NCI-H2107 (cell line): ENCODE data around the gene ADAMTS7.
"Not testable (repeated sequence)": the region's sequence is repeated elsewhere in the genome, so short reads cannot be mapped to it uniquely, and the experiment has no call there.

Experiments used
- DNase-seq: peaks from one replicate; lab custom pipeline; 2025; lab: John Stamatoyannopoulos, UW

ADAMTS7 gene

GRCh38 chr15:78831229-78832207 lies 20.3 kb upstream of the ADAMTS7 start:
- no peak for DNase-seq

- no peak for DNase-seq
These were observed 19.4 kb upstream of the ADAMTS7 start for GRCh38 chr15:78830514-78831228.

DNA sequence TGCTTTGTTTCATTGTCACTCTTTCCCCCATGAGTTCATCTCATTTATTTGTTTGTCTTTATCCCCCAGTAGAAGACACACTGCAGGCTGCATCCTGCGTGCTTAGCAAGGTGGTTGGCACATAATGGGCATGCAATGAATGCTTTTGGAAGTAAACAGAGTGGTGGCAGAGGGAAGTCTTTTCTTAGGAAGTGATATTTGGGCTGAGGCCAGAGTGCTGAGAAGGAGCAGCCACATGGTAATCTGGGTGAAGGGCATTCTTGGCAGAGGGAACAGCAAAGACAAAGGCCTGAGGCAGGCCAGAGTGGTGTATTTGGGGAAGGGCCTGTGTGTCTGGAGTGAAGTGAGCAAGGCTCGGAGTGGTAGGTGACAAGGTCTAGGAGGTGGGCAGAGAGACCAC lies 17.7 kb upstream of the ADAMTS7 start:
- DNase-seq = no peak

DNA sequence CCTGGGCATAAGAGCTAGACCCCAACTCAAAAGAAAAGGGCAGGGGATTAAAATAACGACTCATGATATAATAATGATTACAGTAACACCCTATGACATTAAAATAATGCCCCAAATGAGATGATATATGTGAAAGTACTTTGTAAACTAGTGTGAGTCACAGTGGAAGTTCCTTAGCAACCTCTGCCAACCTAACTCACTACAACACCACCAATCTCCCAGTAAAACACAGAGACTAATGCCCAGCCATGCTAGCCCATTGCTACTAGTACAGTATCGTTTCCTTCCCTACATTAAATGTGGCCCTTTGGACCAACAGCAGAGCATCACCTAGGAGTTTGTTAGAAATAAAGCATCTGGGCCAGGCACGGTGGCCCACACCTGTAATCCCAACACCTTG lies 11.2 kb upstream of the ADAMTS7 start:
- no peak for DNase-seq

GRCh38 chr15:78811825-78812183 lies 540 bp upstream of the ADAMTS7 start:
- no peak for DNase-seq

DNA sequence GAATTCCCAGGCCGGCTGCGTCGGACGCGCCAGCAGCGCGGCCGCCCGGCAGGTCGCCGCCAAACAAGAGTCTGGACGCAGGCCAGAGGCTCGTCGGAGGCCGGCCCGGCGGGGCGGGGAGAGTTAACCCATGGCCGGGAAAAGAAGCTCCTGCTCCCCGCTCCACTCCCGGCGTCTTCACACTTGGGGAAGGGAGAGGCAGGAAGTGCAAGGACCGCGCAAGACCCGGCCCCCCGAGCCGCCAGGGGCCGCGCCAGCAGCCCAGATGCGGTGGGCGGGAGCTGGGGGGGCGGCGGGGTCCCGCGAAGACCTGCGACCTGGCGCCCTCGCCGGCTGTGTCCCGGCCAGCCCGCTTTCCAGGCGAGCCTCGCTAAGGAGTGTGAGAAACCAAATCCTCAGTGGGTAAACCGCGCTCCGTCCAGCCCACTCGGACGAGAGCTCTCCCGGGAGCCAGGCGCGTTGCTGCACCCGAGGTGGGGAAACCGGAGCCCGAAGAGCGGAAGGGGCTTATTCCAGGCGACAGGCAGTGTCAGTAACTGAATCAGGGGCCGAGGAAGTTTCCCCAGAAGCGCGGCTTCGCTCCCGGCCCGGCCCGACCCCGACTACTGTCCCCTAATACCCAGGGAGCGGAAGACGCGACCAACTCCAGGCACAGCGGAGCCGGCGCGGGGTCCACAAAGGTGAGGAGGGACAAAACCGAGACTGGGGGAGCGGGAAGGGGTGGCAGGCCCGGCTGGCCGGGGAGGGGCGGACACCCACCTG lies 721 bp downstream of the ADAMTS7 start:
- no peak for DNase-seq

DNA sequence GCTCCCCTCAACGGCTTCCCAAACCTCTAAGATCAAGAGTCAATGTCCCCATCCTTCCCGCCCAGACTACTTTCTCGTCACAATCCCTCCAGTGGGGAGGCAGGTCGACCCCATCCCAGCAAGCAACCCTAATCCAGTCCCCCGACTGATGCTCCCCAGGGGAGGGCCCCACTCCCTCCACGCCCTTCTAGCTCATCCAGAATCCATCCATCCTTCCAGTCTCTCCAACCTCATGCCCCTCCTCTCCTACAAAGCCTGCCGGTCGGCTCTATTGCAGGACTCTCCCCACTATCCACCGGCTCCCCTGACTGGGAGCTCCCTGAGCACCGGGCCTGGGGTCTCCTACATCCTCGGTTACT lies 1.3 kb downstream of the ADAMTS7 start:
- DNase-seq = no peak

DNA sequence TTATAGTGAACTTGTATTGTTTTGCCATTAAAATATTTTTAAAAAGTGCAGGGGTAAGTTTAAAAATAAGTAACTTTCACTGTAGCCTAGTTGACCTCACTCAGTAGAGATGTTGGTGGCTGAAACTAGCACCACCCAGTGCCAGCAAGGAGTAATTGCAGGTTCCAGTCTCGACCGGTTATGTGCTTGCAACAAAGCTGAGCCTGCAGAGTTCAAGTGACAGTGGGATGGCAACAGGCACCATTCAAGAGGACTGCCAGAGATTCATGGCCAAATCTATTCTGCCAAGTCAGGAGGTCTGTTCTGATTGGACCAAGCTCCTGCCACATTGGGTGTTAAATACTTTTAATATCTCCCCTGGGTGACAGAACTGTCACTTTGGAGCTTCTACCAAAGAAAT lies 2.7 kb downstream of the ADAMTS7 start:
- DNase-seq = no peak

DNA sequence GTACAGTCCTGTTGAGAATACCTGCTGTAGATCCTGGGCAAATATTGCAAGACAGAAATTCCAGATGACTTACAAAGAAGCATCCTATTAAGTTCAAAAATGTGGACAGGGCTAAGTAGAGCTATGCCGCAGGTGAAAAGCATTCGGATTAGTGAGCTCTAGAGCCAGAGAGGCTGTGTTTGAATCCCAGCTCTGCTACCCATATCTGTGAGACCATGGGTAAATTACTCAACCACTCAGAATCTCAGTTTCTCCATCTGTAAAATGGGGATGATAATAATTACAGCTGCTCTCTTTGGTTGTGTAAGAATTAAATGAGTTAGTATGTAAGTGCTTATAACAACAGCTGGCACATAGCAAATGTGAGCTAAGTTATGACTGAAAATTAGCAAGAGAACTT lies 3.9 kb downstream of the ADAMTS7 start:
- no peak for DNase-seq

DNA sequence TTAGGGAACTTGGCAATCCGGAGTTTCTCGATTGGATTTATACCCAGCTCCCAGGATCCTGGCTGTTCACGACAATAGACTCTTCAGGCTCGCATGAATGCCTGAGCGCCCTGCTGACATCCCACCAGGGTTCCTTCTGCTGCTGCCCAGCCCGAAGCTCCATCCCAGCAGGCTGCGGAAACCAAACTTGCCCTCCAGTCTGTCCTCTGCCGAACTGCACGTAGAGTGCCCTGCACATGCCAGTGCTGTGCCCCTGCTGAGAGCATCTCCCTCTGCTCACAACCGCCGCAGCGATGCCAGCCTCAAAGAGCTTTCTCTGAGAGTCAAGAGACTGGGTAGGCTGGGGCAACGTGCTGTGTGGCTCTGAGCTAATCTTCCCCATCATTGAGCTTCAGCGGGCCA lies 6.9 kb downstream of the ADAMTS7 start:
- peak; percentile 7 for DNase-seq

- DNase-seq = no peak
These were observed 10.5 kb downstream of the ADAMTS7 start for GRCh38 chr15:78800806-78801205.

- DNase-seq = no peak
These were observed 11.1 kb downstream of the ADAMTS7 start for GRCh38 chr15:78800189-78800588.

DNA sequence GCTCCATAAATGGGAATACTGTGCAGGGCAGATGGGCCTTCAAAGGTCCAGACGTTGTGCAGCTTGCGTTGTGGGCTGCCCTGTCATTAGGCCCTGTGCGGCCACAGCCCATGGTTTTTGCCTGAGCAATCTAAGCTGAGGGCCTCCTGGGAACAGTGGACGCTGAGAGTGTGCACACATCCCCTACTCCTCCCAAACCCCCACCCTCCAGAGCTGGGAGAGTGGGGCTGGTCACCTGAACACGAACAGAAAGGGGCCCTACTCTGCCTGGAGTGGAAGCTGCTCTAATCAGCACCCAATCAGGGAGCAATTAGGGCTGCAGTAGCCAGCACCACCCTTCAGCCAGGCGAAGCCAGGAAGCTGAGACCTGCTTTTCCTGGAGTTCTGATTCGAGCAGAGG lies 12.2 kb downstream of the ADAMTS7 start:
- not testable (repeated sequence) for DNase-seq

GRCh38 chr15:78798355-78798754 lies 12.9 kb downstream of the ADAMTS7 start:
- not testable (repeated sequence) for DNase-seq

DNA sequence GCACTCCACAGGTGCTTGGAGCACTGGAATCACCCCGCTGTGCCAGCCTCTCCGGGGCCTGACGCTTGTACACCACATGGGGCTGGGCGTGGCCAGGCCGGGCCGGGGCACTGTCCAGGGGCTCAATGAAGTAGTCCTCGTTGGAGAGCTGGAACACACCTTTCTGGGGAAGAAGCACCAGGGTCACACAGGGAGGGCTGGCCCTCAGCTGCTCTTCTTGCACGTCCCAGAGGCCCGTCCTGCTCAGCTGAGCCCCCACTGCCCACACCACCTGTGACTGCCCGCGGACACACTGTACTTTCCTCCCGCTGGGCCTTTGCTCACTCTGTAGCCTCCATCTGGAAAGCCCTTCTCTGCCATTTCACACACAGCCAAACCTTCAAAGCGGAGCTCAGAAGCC lies 13.3 kb downstream of the ADAMTS7 start:
- DNase-seq = no peak

DNA sequence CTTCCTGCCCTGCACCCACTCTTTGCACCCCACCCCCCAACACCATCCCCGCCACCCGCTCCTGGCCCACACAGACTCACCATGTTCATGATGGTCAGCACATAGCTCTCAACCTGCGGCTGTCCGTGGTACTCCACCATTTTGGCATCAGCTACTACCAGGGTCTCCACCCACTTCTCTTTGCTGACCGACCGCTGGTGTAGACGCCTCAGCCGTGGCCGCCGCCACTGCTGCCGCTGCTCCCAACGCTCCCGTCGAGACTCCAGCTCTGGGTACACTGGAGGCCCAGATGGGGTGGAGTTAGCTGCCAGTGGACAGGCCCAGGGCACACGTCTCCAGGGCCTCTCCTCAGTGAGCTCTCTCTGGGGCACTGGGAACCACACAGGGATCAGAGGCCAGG lies 14.8 kb downstream of the ADAMTS7 start:
- DNase-seq = no peak

GRCh38 chr15:78795043-78795442 lies 16.2 kb downstream of the ADAMTS7 start:
- no peak for DNase-seq

GRCh38 chr15:78794446-78794845 lies 16.8 kb downstream of the ADAMTS7 start:
- DNase-seq = not testable (repeated sequence)

GRCh38 chr15:78791357-78791756 lies 19.9 kb downstream of the ADAMTS7 start:
- no peak for DNase-seq

GRCh38 chr15:78790027-78790426 lies 21.2 kb downstream of the ADAMTS7 start:
- no peak for DNase-seq

DNA sequence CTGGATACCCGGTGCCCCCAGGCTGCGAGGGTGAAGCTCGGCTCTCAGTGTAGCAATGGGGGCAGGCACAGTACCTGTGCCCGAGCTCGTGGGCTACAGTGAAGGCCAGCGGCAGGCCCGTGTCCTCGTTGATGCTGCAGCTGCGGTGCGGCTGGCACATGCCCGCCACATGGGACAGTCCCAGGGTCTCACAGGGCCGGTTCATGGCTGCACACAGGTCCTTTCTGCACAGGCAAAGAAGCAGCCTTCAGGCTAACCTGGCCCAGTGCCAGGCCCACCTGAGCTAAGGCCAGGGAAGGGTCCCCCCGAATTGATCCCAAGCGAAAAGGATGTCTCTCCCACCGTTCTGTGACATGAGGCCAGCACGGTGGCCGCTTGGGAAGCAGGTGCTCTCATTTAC lies 21.6 kb downstream of the ADAMTS7 start:
- no peak for DNase-seq

DNA sequence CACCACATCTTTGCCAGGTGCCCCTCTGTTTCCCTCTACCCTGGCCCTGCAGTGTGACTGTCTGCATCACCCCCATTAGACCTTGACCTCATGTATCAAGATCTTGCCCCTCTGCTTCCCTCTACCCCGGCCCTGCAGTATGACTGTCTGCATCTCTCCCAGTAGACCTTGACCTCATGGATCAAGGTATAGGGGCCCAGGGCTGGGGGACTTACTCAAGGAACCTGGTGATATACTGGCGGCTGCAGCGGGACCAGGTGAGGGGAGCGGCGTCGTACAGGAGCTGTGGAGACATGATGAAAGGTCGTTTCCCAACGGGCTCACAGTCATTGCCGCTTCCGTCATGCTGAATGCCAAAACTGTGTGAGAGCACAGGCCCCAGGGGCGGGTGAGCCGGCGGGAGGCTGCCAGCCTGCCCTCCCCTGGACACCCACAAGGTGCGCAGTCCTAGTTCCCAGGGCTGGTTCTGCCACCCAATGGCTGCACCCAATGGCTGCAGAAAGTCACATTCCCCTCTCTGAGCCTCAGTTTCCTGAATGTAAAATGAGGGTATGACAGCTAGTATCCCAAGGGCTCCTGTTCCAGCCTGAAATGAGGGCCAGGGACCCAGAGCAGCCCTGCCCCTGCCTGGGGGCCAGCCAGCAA lies 23.1 kb downstream of the ADAMTS7 start:
- no peak for DNase-seq
